Gastroesophageal sphincter (tissue), 4 donors: ENCODE data around the gene CCDC195. TPM values are rescaled to one million over a fixed set of nuclear protein-coding genes. Genes with fewer than 3 reads are reported as not detected.

ENCODE experiments used
- ATAC-seq: fragments of 150-250 bp; one replicate; pipeline ENCODE4 v1.9.1; 2016; ENCODE audit warnings: mild to moderate bottlenecking, moderate library complexity
- H3K27ac ChIP-seq, 4 donors: fragments of 200-600 bp; sonication (generic) in 3 of 4; 1 replicate in 3 of 4; 2 replicates in 1 of 4; pipeline ENCODE4 v1.5.1; 2016 to 2019
- H3K27me3 ChIP-seq: fragments of 200-600 bp; sonication (generic); one replicate; pipeline ENCODE4 v1.5.1; 2019
- H3K36me3 ChIP-seq, 2 donors: fragments of 200-600 bp; sonication (generic); one replicate each; pipeline ENCODE4 v1.5.1; 2019; ENCODE audit warnings: control low read depth in 1 of 2
- H3K4me1 ChIP-seq, 3 donors: fragments of 200-600 bp; sonication (generic); 1 replicate in 2 of 3; 2 replicates in 1 of 3; pipeline ENCODE4 v1.5.1; 2016 to 2019; ENCODE audit warnings: control low read depth in 2 of 3
- H3K4me3 ChIP-seq, 2 donors: fragments of 200-600 bp; sonication (generic); one replicate each; pipeline ENCODE4 v1.5.1; 2019; ENCODE audit warnings: mild to moderate bottlenecking in 1 of 2, moderate library complexity in 1 of 2
- H3K9me3 ChIP-seq, 3 donors: fragments of 200-600 bp; sonication (generic); one replicate each; pipeline ENCODE4 v1.5.1; 2017 to 2019; ENCODE audit warnings: control low read depth in 2 of 3
- EP300 ChIP-seq: sonication (generic); formaldehyde crosslinking; IDR thresholded peaks from one replicate; pipeline ENCODE4 v1.6.1; 2017; ENCODE audit warnings: antibody characterized with exemption, mild to moderate bottlenecking
- POLR2A ChIP-seq, 2 donors: fragments of 450-650 bp; IDR thresholded peaks; one replicate each; pipeline ENCODE4 v1.6.1; 2017; ENCODE audit warnings: antibody characterized with exemption in 2 of 2, mild to moderate bottlenecking in 2 of 2, moderate library complexity in 1 of 2
- POLR2AphosphoS5 ChIP-seq: sonication (generic); formaldehyde crosslinking; IDR thresholded peaks from one replicate; pipeline ENCODE4 v1.6.1; 2017; ENCODE audit warnings: antibody characterized with exemption
- WGBS, 2 donors: methylation state at CpG; one replicate each; pipeline ENCODE4 v1.1.5; 2018; ENCODE audit warnings: low coverage in 1 of 2; 5-methylcytosine and 5-hydroxymethylcytosine counted together
- total RNA-seq, 4 donors: library from RNA; depleted of rRNA; stranded (reverse); fragments of >200 nt; gene quantifications; one replicate each; pipeline ENCODE4 v1.1.0, GENCODE V29; 2016
- TF ChIP-seq, protein P1 (sequence below), 4 experiments: fragments of 200-600 bp in 2 of 4; fragments of 450-650 bp in 2 of 4; sonication (generic) in 1 of 4; IDR thresholded peaks; one replicate each; pipeline ENCODE4 v1.5.1; 2017 to 2019; ENCODE audit warnings: antibody characterized with exemption in 4 of 4, mild to moderate bottlenecking in 2 of 4, moderate library complexity in 2 of 4

The CCDC195 gene
- total RNA-seq, 4 donors from 2014 or later = not detected

DNA sequence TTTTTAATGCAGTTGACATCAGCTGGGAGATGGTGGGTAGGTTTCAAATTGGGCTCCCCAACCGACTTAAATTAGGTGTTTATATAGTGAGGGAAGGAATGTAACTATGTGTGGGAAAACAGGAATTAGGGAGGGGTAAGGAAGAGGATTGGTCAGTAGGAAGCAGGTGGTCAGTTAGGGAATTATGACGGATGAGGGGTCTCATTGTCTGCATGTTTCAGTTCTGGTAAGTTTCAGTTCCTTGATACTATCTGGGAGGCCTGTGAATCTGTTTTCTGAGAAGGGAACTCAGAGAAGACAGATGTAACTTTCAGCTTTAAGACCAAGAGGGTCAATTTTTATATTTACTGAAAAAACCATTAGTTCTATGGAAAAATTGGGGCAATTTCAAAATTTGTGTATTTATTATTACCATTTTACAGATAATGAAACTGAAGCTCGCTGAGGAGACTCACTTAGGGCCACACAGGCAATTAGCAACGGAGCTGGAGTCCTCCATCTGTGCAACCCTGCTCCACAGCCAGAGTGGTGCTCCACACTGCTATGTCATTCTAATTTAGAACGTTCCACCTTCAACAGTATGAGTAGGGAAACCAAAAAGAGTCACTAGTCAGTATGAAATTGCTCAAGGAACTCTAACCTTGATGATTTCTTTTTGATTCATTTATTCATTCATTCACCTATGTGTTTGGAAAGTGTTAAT lies 36.0 kb upstream of the CCDC195 start:
- H3K27ac ChIP-seq = no peak overlapping the region
- H3K9me3 ChIP-seq = peaks cover 0 to under 1% (median 0%) of the 10 kb centered on the region in 3 donors
- no peaks in the 10 kb centered on the region for H3K4me1 ChIP-seq
- 62 to 75% methylated on average over 4 to 5 of the region's 5 CpGs for WGBS, 2 donors
- H3K27me3 ChIP-seq = no peaks in the 10 kb centered on the region
- TF ChIP-seq EP300 (no peak), POLR2AphosphoS5 (no peak), POLR2A (IDR thresholded peaks at IDR 0.05) (no peak)
- TF ChIP-seq, protein P1, sequence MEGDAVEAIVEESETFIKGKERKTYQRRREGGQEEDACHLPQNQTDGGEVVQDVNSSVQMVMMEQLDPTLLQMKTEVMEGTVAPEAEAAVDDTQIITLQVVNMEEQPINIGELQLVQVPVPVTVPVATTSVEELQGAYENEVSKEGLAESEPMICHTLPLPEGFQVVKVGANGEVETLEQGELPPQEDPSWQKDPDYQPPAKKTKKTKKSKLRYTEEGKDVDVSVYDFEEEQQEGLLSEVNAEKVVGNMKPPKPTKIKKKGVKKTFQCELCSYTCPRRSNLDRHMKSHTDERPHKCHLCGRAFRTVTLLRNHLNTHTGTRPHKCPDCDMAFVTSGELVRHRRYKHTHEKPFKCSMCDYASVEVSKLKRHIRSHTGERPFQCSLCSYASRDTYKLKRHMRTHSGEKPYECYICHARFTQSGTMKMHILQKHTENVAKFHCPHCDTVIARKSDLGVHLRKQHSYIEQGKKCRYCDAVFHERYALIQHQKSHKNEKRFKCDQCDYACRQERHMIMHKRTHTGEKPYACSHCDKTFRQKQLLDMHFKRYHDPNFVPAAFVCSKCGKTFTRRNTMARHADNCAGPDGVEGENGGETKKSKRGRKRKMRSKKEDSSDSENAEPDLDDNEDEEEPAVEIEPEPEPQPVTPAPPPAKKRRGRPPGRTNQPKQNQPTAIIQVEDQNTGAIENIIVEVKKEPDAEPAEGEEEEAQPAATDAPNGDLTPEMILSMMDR (IDR thresholded peaks at IDR 0.05) = no peak
- no peaks in the 10 kb centered on the region for H3K36me3 ChIP-seq
- ATAC-seq = no peak
- no peak overlapping the region for H3K4me3 ChIP-seq

DNA sequence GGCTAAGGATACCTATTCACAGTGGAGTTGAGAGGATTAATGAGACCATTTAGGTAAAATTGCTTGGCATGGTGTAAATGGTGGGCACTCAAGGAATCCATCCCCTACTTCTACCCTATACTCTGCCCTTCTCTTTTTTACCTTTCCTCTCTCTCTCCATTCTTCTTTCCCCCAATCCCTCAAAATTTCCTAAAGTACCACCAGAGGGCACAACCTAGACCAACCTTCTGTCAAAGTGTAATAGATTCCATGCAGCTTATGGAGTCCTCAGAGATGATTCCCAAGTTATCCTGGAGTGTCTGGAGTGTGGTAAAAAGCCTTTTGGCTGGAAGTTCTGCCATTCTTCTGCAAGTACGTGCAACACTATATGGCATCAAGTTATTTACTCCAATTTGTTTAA lies 33.0 kb upstream of the CCDC195 start:
- Histone ChIP-seq H3K4me3 (no peak overlapping the region), H3K9me3 (no peaks in the 10 kb centered on the region), H3K4me1 (no peaks in the 10 kb centered on the region), H3K36me3 (no peaks in the 10 kb centered on the region), H3K27ac (no peak overlapping the region), H3K27me3 (no peaks in the 10 kb centered on the region)
- no peak for TF ChIP-seq EP300
- TF ChIP-seq POLR2A (IDR thresholded peaks at IDR 0.05) = no peak
- TF ChIP-seq, protein P1 (IDR thresholded peaks at IDR 0.05) = no peak
- TF ChIP-seq POLR2AphosphoS5 = no peak
- ATAC-seq = no peak
- WGBS, 2 donors = 40 to 83% methylated on average over 1 of the region's 1 CpG

DNA sequence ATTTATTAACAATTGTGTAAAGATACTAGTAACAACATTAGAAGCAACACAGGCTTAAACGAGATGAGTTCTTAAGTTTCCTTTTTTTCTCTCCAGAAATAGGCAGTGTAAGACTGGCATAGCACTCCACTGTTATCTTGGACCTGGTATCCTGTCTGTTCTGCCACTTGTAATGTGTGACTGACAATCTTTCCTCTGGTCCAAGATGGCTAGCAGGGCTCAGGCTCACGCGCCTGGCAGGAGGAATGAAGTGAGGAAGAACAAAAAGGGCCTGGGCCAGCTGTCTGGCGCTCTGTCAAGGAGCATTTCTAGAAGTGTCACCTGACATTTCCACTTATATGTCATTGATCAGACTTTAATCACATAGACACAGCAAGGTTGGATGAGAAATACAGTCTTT lies 31.6 kb upstream of the CCDC195 start:
- no peaks in the 10 kb centered on the region for H3K36me3 ChIP-seq
- H3K27me3 ChIP-seq = no peaks in the 10 kb centered on the region
- ATAC-seq = no peak
- H3K4me3 ChIP-seq = no peak overlapping the region
- H3K9me3 ChIP-seq = no peaks in the 10 kb centered on the region
- no peak overlapping the region for H3K27ac ChIP-seq
- no peak for TF ChIP-seq POLR2AphosphoS5
- no peak for TF ChIP-seq EP300
- TF ChIP-seq, protein P1 (IDR thresholded peaks at IDR 0.05) = no peak
- TF ChIP-seq POLR2A (IDR thresholded peaks at IDR 0.05) = no peak
- no peaks in the 10 kb centered on the region for H3K4me1 ChIP-seq
- 47 to 70% methylated on average over 1 to 4 of the region's 4 CpGs for WGBS, 2 donors

DNA sequence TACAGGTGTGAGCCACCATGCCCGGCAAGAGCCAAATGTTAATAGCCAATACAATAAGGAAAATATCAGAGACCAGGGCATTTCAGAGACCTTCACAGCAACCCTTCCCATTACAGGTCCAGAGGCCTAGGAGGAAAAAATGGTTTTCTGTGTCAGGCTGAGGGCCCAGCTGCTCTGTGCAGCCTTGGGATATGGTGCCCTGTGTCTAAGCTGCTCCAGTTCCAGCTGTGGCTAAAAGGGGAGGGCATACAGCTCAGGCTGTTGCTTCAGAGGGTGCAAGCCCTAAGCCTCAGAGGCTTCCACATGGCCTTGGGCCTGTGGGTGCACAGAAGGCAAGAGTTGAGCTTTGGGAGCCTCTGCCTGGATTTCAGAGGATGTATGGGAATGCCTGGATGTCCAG lies 20.1 kb upstream of the CCDC195 start:
- TF ChIP-seq POLR2AphosphoS5 = no peak
- no peak for TF ChIP-seq POLR2A (IDR thresholded peaks at IDR 0.05)
- TF ChIP-seq, protein P1 (IDR thresholded peaks at IDR 0.05) = no peak
- no peak for TF ChIP-seq EP300
- Histone ChIP-seq H3K9me3 (peaks cover 0 to 5% (median 0%) of the 10 kb centered on the region in 3 donors), H3K36me3 (no peaks in the 10 kb centered on the region), H3K27me3 (no peaks in the 10 kb centered on the region), H3K4me3 (no peak overlapping the region), H3K27ac (no peak overlapping the region), H3K4me1 (no peaks in the 10 kb centered on the region)
- no CpG with 5 or more reads among the region's 1 CpG for WGBS, 2 donors
- no peak for ATAC-seq

DNA sequence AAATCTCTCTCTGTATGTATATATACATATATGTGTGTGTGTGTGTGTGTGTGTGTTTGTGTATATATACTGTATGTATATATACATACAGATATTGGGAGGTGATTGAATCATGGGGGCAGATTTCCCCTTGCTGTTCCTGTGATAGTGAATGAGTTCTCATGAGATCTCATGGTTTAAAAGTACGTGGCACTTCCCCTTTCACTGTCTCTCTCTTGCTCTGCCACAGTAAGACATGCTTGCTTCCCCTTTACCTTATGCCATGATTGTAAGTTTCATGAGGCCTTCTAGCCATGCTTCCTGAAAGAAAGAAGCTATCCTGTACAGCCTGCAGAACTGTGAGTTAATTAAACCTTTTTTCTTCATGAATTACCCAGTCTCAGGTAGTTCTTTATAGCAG lies 18.8 kb upstream of the CCDC195 start:
- H3K9me3 ChIP-seq = peaks cover 0 to 5% (median 0%) of the 10 kb centered on the region in 3 donors
- no peaks in the 10 kb centered on the region for H3K36me3 ChIP-seq
- H3K27ac ChIP-seq = no peak overlapping the region
- no peaks in the 10 kb centered on the region for H3K27me3 ChIP-seq
- WGBS, 2 donors = 40 to 63% methylated on average over 1 of the region's 1 CpG
- TF ChIP-seq POLR2A (IDR thresholded peaks at IDR 0.05) = no peak
- TF ChIP-seq EP300 = no peak
- TF ChIP-seq, protein P1 (IDR thresholded peaks at IDR 0.05) = no peak
- TF ChIP-seq POLR2AphosphoS5 = no peak
- H3K4me3 ChIP-seq = no peak overlapping the region
- no peak for ATAC-seq
- H3K4me1 ChIP-seq = no peaks in the 10 kb centered on the region
